HL-60/S4 (cell line): ENCODE data around the gene GAS2L1.

Experiments
- in situ Hi-C: fragments of 300-500 bp; cut with MboI; formaldehyde crosslinking; loops from 2 replicates; pipeline ENCODE4 v1.14.3; 2022; ENCODE audit warnings: low sequenced_read_pairs

Gene GAS2L1

GRCh38 chr22:29325785-29326315 is 19.4 kb downstream of the GAS2L1 start:
- in situ Hi-C loops = no loop called here

- in situ Hi-C loops = no loop called here
Observed at GRCh38 chr22:29326481-29326880, 20.0 kb downstream of the GAS2L1 start.

- in situ Hi-C loops = no loop called here
Observed at GRCh38 chr22:29327089-29327764, 20.8 kb downstream of the GAS2L1 start.

DNA sequence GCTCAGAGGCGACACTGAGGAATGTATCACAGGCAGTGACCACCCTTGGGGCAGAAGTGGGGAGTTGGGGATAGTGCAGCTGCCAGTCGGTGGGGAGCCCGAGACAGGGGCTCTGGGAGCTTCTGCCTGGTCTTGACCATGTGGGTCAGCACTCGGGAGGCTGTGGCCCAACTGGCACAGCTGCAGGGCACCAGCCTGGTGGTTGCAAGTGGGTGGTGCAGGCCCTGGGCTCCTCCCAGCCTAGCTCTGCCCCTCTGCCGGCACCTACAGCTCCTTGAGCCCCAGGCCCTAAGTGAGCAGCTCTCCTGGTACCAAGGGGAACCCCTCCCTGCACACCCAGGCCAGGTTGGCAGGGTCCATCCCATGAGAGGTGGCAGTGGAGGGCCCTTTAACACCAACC is 21.6 kb downstream of the GAS2L1 start:
- in situ Hi-C loops = no loop called here

GRCh38 chr22:29328566-29329500 is 22.4 kb downstream of the GAS2L1 start:
- in situ Hi-C loops = no loop called here

GRCh38 chr22:29329581-29329980 is 23.1 kb downstream of the GAS2L1 start:
- in situ Hi-C loops = no loop called here

- in situ Hi-C loops = no loop called here
Observed at GRCh38 chr22:29330291-29330690, 23.8 kb downstream of the GAS2L1 start.

- in situ Hi-C loops = no loop called here
Observed at GRCh38 chr22:29330753-29331152, 24.3 kb downstream of the GAS2L1 start.

GRCh38 chr22:29331213-29331612 is 24.8 kb downstream of the GAS2L1 start:
- in situ Hi-C loops = no loop called here

DNA sequence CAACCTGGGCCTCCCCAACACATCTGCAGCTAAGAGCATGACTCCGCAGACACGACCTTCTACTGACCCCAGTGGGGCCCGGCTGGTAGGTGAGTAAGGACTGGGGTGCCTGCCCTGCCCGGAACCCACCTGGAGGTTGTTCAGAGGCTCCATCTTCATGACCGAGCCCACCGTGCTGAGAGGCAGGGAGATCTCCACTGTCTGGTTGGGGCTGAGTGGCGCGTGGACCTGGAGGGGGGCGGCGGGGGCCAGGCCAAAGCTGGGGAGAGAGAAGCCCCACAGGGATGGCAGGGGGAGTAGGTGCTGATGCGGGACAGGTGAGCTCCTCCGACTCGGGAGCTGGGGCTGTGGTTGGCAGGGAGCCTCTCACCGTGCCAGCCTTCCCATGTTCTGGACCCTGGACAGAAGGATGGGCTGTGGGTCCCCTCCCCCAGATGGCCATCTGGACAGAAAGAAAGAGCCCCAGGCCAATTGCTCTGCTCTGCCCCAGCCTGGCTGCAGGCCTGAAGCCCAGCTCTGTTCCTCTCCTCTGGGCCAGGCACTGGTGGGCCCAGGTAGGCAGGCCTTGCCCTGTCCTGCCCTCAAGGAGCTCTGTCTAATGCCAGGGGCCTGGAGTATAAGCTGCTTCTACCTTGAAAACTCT is 25.3 kb downstream of the GAS2L1 start:
- in situ Hi-C loops = no loop called here

DNA sequence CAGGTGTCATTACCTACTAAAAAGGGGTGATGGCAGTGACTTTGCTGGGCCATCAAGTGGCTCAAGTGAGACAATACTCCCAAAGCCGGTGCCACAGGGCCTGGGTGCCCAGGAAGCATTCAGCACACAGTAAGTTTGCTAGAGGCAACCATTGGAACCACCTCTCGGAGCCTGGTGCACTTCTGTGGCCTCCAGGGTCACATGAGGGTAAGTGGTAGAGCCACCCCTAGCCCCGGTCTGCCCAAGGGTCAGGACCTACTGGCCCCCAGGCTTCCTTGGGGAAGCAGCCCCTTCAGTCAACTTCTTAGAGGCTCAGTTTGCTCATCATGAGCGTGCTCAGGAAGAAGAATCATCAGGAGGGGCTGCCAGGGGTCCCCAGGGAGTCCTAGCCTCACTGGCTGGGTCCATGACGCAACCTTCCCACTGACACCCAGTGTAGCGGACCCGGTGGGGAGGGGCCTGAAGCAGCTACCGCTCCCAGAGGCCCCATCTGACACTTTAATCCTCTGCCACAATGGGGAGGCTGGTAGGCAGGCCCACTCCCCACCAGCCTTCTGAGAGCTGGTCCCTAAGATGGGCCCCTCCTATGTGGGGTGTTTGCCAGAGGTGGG is 26.5 kb downstream of the GAS2L1 start:
- in situ Hi-C loops = no loop called here

DNA sequence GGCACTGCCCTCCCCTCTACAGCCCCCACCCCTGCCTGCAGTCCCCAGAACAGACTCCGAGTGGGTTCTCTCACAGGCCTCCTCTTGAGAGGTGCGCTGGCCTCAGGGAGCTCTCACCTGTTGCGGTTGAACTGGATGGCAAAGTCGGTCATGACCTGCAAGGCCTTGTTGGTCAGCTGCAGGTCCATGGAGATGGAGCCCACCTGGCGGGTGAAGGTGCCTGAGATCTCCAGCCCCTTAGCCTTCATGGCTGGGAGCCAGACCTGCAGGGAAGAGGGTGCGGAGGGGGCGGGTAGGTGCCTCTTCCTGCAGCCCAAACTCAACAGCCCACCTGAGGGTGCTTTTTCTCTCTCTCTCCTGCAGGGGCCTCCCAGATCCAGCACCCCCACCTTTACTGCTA is 27.7 kb downstream of the GAS2L1 start:
- in situ Hi-C loops = no loop called here

GRCh38 chr22:29334696-29335344 is 28.4 kb downstream of the GAS2L1 start:
- in situ Hi-C loops = no loop called here

GRCh38 chr22:29335656-29336055 is 29.2 kb downstream of the GAS2L1 start:
- in situ Hi-C loops = no loop called here

GRCh38 chr22:29336751-29337490 is 30.5 kb downstream of the GAS2L1 start:
- in situ Hi-C loops = no loop called here

DNA sequence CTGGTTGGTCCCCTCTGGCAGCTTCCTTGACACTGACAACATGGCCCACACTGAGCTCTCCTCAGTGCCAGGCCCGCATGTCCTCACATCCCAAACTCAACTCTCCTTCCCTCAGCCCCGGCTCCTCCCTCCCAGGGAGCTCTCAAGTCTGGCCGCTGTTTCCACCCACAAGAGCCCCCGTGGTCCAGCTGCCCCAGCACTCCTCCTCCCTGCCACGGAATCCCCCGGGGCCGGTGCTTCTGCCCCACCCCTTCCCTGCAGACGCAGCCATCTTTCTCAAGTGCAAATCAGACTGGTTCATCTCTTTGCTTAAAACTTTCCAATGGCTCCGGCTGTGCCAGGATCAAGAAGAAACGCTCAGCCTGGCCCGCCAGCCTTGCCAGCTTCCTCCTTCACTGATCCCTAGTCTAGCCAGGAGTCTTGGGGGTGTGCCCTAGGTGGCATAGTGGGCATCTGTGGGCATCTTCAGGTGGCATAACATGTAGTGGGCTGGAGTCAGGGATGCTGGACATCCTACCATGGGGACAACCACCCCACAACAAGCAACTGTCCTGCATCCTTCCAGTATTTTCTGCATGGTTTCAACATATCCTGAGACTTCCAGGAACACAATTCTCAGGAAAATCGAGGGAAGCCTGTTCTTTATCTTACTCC is 31.3 kb downstream of the GAS2L1 start:
- in situ Hi-C loops = no loop called here

DNA sequence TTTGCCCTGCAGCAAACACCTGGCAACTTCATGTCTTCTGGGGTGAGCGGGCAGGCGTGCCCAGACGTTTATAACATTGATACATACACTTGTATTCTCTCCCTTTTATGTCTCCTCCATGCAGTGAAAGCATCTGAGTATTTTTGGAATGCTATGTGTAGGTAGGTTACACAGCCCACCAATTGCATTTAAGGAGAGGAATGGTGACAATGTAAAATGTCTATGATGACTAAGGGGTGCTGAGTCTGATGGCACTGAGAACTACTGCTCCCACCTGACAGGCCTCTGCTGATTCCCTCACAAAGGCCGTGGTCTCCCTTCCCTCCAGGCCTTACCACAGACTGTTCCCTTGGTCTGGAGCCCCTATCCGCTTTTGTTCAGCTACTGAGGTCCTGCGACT is 31.9 kb downstream of the GAS2L1 start:
- in situ Hi-C loops = no loop called here

DNA sequence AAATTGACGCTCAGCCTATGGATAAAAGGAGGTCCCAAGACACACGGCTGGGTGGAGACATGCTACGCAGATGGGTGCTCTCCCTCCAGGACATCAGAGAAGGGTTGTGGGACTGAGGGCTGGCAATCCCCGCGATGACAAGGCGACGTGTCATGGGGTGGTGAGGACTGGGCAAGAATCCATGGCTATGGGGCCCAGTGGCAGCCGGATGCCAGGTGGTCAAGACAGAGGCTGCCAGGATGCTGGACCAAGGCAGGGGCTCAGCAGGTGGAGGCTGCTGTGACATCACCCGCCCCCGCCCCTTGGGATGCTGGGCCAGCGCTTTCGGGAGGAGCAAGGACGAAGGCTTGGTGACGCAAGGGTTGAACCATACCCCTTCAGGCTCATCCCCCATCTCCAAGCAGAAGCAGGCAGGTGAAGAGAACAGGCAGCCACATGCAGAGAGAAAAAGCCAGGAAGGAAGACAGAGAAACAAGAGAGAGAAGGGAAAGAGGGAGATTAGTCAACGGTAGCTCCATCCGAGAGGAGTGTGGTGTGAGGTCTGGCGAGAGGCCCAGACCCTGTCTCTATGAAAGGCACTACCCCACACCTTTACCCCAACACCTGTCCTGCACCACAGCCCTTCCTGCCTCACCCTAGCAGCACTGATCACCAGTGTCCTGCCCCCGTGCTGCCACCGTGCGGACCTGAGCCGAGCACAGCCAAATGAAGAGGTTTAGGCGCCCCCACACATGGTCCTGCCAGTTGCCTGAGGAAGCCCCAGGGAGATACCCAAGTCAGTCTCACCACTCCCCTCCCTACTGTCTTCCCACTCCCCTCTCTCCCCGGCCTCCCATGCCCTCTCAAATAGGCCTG is 33.2 kb downstream of the GAS2L1 start:
- in situ Hi-C loops = no loop called here
